ENCODE data around the gene TERB1.

DNA sequence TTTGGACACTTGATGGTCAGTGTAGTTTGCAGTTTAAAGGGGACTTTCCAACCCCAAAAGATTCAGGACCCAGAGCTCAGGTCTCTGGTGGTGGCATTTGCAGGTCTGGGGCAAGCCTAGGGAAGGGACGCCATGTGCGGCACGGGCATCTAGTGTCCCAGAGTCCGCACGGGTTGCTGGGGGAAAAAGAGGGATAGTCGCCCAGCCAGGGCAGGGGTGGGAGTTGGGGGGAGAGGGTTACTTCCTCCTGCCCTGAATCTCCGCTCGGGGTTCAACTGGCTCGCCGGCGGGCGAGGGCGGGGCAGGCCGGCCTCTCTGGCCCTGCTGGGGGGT lies 42.6 kb upstream of the TERB1 start:
- TF ChIP-seq POLR2A (IDR thresholded peaks at IDR 0.05; ENCODE audit: low read length): no peak
- no peak for TF ChIP-seq GATA1 (IDR thresholded peaks at IDR 0.05; ENCODE audit: low read depth, low read length)
